GM19240 (cell line): ENCODE measurements around the gene ACOX1.

Experiments used
- DNase-seq: peaks from one replicate; pipeline ENCODE4 v3.0.0; 2011; ENCODE audit warnings: low spot score; ENCODE audit not compliant: insufficient read length

Gene ACOX1

GRCh38 chr17:76008630-76009425 lies 29.9 kb upstream of the ACOX1 start:
- DNase-seq, result no peak

GRCh38 chr17:76008208-76008607 lies 29.2 kb upstream of the ACOX1 start:
- DNase-seq, result no peak

- DNase-seq, result no peak
These were observed 28.8 kb upstream of the ACOX1 start for GRCh38 chr17:76007850-76008165.

DNA sequence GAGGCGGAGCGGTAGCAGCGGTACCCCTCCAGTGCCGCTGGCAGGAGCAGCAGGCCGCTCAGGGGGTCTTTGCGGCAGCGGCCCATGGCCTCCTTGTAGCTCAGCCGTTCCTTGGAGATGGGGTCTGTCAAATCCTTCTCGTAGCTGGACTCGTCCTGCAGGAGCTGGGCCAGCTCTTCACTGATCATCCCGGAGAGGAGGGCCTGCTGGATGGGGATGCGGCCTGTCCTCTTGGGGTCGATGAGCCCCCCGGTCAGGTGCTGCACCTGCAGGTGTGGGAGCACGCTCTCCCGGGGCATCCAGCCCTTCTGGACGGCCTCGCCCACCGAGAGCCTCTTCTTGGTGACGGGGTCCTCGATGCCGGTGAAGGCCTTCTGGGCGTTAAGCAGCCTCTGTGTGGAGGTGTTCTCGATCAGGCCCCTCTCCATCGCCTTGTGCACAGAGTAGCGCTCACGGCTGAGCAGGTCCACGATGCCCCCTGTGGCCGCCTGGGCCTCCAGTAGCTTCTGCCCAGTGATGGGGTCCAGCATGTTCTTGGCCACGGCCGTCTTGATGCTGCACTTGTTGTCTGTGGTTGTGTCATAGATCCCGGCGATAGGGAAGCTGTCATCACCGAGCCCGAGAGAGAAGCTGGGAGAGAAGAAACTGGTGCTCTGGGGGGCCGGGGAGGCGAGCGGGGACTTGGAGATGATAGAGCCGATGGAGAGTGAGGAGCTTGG lies 28.3 kb upstream of the ACOX1 start:
- DNase-seq, result no peak

- DNase-seq, result peak; percentile 93
These were observed 26.5 kb upstream of the ACOX1 start for GRCh38 chr17:76005263-76006149.

DNA sequence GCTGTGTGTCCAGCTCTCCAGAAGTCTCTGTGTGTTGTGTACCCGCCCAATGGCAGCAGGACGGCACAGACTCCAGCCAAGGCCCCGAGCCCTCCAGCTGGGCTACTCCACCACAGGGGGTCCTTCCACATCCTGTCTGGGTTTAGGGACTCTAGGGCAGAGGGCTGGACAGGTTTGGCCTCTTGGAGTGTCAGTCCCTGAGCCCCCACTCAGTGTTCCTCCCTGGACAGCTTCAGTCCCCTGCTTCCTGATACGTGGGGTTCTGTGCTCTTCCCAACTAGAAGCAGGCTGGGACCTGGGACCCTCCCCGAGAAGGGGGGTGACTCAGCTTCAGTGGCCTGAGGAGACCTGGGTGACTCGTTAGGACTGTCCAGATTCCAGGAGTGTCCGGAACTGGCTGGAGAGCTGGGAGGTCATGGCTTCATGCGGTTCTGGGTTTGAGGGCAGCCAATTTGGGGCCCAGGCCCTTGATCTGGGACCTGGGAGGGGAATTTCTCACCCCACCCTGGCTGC lies 25.8 kb upstream of the ACOX1 start:
- DNase-seq, result no peak

DNA sequence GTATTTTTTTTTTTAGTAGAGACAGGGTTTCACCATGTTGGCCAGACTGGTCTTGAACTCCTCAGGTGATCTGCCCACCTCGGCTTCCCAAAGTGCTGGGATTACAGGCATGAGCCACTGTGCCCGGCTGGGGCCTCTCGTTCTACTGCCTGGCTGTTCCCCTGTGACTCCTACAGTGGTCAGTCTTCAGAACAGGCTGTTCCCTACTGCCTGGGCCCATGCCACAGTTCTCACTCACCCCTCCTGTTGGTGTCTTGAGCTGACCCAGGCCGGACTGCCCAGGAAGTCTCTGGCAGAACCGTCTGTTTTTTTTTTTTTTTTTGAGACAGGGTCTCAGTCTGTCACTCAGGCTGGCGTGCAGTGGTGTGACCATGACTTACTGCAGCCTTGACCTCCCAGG lies 24.9 kb upstream of the ACOX1 start:
- DNase-seq, result no peak

GRCh38 chr17:76002100-76002499 lies 23.1 kb upstream of the ACOX1 start:
- no peak for DNase-seq

GRCh38 chr17:76000755-76001521 lies 22.0 kb upstream of the ACOX1 start, which contains the start of gene CDK3:
Gene CDK3, plus strand, starts transcription at chr17:76000855. Its CDS starts 571 bp downstream, at chr17:76001426.
- DNase-seq, result no peak

- DNase-seq, result peak; percentile 53
These were observed 21.2 kb upstream of the ACOX1 start for GRCh38 chr17:76000016-76000754.

- no peak for DNase-seq
These were observed 19.4 kb upstream of the ACOX1 start for GRCh38 chr17:75998327-75998795.

DNA sequence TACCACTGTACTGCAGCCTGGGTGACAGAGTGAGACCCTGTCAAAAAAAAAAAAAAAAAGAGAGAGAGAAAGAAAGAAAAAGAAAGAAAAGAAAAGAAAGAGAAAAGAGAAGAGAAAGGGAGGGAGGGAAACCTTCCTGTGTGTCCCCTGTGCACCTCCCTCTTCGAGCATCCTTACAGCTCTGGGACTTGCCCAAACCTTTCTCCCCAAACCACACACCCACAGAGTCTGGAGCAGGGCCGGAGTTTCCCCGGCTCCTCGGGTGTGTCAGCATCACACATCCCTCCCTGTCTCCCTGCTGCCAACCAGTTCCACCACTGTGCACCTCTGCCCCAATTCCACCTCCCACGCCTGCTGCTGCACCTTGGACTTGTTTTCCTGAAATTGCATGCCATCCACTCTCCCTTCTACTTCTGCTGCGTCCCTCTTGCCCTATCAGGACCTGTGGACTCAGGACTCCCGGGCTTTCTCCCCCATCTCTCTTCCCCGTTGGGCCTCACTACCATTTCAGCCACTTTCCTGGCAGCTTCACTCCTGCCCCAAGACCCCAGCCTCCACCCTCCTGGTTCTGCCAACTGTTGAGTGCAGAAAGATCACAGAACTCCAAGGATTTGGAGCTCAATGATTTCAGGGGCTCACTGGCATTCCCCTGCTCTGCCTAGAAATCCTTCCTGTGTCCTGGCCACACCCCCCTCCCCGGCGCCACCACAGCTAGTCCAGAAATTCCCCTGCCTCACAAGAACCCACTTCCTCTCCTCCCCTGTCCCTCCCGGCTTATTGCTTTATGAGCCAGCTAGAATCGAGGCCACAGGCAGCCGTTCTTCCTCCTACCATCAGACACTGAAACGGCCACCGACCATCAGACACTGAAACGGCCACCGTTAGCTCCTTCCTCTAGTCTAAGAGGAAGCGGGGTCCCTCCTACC lies 18.0 kb upstream of the ACOX1 start:
- DNase-seq, result peak; percentile 50

DNA sequence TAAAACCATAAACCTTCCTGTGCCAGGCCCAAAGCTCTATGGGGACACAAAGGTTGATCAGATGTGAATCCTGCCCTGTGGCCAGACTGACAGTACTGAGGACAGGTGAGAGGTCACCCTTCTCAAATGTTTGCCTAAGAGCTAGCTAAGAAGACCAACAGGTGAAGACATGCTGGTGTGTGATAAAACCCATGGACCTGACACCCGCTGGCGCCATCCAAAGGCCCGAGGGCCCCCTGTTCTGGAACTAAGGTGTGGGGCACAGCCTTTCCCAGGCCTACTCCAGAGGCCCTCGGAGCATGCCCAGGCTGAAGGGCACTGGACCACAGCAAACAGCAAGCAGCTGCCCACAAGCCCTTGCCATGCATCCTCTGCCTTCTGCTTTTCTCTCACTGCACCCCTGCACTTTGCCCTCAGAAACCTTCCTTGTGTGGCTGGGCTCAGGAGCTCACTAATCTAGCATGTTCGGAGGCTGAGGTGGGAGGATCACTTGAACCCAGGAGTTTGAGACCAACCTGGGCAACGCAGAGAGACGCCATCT lies 16.5 kb upstream of the ACOX1 start:
- no peak for DNase-seq

DNA sequence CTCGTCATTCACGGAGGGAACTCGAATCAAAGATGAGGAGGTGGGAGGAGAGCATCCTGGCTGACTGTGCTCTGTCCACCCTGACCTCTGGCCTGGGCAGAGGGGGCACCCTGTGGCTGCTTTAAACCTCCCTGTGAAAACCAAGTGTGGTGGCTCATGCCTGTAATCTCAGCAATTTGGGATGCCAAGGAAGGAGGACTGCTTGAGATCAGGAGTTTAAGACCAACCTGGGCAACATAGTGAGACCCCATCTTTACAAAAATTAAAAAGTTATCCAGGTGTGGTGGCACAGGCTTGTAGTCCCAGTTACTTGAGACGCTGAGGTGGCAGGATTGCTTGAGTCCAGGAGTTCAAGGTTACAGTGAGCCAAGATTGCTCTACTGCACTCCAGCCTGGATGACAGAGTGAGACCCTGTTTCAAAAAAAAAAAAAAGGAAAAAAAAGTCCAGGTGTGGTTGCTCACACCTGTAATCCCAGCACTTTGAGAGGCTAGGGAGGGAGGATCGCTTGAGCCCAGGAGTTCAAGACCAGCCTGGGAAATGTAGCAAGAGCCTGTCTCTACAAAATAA lies 15.9 kb upstream of the ACOX1 start:
- no peak for DNase-seq

DNA sequence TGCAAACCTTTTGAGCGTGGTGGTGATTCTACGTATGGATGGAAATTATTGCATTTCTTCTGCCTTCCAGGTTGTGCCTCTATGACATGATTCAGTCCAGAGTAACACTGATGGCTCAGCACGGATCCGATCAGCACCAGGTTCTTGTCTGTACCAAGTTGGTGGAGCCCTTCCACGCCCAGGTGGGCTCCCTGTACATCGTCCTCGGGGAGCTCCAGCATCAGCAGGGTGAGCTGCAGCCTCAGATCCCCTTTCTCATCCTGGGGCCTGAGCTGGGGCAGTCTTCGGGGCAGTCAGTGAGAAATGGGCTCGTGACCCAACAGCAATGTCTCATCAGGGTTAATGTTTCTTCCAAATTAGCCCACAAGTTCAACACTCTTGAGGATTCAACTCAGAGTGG lies 12.4 kb upstream of the ACOX1 start:
- no peak for DNase-seq

- no peak for DNase-seq
These were observed 8.1 kb upstream of the ACOX1 start for GRCh38 chr17:75987041-75987440.

DNA sequence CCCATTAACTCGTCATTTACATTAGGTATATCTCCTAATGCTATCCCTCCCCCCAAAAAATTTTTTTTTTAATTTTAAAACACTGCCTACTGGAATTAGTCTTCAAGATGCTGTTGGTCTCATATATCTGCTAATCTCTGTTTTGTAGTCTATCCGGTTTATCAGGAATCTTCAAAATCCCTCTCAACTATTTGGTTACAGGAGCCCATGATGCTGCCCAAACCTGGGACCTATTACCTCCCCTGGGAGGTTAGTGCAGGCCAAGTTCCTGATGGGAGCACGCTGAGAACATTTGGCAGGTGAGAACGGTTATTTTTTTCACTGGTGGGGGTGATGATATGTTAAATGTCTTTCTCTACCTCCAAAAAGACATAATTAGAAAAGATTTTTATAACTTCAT lies 7.0 kb upstream of the ACOX1 start:
- DNase-seq, result no peak

DNA sequence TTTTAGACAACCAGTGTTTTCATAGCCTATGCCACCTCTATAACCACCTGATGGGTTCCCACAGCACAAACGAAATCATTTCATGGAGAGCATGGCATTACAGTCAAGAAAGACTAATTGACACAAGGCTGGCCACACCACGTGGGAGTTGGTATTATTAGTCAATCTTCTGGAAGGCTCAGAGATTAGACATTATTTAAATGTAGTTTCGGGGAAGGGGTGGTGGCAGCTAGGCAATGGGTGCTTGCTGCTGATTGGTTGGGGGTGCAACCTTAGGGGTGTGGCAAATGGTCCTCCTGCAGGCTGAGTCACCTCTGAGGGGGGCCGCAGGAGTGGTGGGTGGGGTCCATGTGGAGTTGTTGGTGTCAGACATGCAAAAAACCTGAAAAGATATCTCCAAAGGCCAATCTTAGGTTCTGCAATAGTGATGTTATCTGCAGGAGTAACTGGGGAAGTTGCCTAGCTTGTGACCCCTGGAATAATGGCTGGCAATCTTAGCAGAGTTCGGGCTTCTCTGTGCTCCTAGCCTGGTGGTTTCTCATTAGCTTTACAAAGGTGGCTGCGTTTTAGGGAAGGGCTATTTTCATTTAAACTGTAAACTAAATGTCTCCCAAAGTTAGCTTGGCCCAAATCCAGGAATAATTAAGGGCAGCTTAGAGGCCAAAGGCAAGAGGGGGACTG lies 4.7 kb upstream of the ACOX1 start:
- DNase-seq, result no peak
